HepG2 (cell line): ENCODE results near the gene KHK. TPM values are rescaled to one million over a fixed set of nuclear protein-coding genes. Genes with fewer than 3 reads are reported as not detected.

ENCODE experiments used
- ARHGAP35 ChIP-seq: sonication (generic); formaldehyde crosslinking; IDR thresholded peaks from 2 replicates; pipeline ENCODE4 v1.9.0; 2022; ENCODE audit warnings: mild to moderate bottlenecking, inconsistent platforms, moderate library complexity, missing genetic modification reagents, borderline replicate concordance
- DPF2 ChIP-seq: sonication (generic); formaldehyde crosslinking; IDR thresholded peaks from 2 replicates; pipeline ENCODE4 v1.4.0; 2020; ENCODE audit warnings: mild to moderate bottlenecking, low read depth, missing genetic modification reagents, borderline replicate concordance
- ERF ChIP-seq: IDR thresholded peaks from 2 replicates; pipeline ENCODE4 v1.6.1; 2018; ENCODE audit warnings: missing biosample characterization, missing genetic modification reagents
- FLYWCH1 ChIP-seq: sonication (generic); formaldehyde crosslinking; IDR thresholded peaks from 2 replicates; pipeline ENCODE4 v1.8.1; 2023; ENCODE audit warnings: mild to moderate bottlenecking, missing genetic modification reagents
- KAT7 ChIP-seq: IDR thresholded peaks from 2 replicates; pipeline ENCODE4 v1.6.1; 2018; ENCODE audit warnings: borderline replicate concordance, missing compliant biosample characterization
- KDM1A ChIP-seq: IDR thresholded peaks from 2 replicates; pipeline ENCODE4 v1.6.1; 2016; ENCODE audit warnings: missing compliant biosample characterization
- MAZ ChIP-seq, 2 experiments: sonication (generic) in 1 of 2; formaldehyde crosslinking in 1 of 2; IDR thresholded peaks; 2 replicates each; pipeline versions ENCODE4 v1.5.0 to v1.6.1; 2012 to 2020; ENCODE audit warnings: low read depth in 2 of 2, mild to moderate bottlenecking in 2 of 2, borderline replicate concordance in 1 of 2, improper control_type of control experiment in 1 of 2, low read length in 1 of 2, missing genetic modification reagents in 1 of 2, moderate library complexity in 1 of 2
- MBNL3 ChIP-seq: fragments of 250-450 bp; sonication (Bioruptor Pico); conservative IDR thresholded peaks from 2 replicates; pipeline ENCODE4 v1.8.0; 2022; ENCODE audit warnings: mild to moderate bottlenecking, inconsistent platforms
- MTA1 ChIP-seq: sonication (generic); formaldehyde crosslinking; IDR thresholded peaks from 2 replicates; pipeline ENCODE4 v1.4.0; 2020; ENCODE audit warnings: missing genetic modification reagents, mild to moderate bottlenecking, borderline replicate concordance
- NFE2L1 ChIP-seq: sonication (generic); formaldehyde crosslinking; IDR thresholded peaks from 2 replicates; pipeline ENCODE4 v1.4.0; 2020; ENCODE audit warnings: missing genetic modification reagents, mild to moderate bottlenecking, borderline replicate concordance
- POLR2AphosphoS5 ChIP-seq: IDR thresholded peaks from 2 replicates; pipeline ENCODE4 v1.6.1; 2012; ENCODE audit warnings: low read depth, low read length
- PPARG ChIP-seq: conservative IDR thresholded peaks from 2 replicates; pipeline ENCODE4 v1.6.1; 2016; ENCODE audit warnings: missing biosample characterization, missing genetic modification reagents
- RBM22 ChIP-seq: fragments of 200-400 bp; formaldehyde crosslinking; optimal IDR thresholded peaks from 2 replicates; pipeline ENCODE3; 2017; ENCODE audit warnings: mild to moderate bottlenecking, low read length, moderate library complexity
- SMYD3 ChIP-seq: sonication (generic); formaldehyde crosslinking; IDR thresholded peaks from 2 replicates; pipeline ENCODE4 v1.8.1; 2023; ENCODE audit warnings: mild to moderate bottlenecking, missing genetic modification reagents
- SOX13 ChIP-seq, 3 experiments: fragments of 450-650 bp in 1 of 3; sonication (generic) in 1 of 3; formaldehyde crosslinking in 1 of 3; IDR thresholded peaks in 2 of 3; conservative IDR thresholded peaks in 1 of 3; 2 replicates each; pipeline versions ENCODE4 v1.5.0 to v1.6.1; 2016 to 2020; ENCODE audit warnings: antibody characterized with exemption in 1 of 3, mild to moderate bottlenecking in 1 of 3, missing compliant biosample characterization in 1 of 3, missing genetic modification reagents in 1 of 3, moderate library complexity in 1 of 3
- STAG1 ChIP-seq: sonication (generic); formaldehyde crosslinking; IDR thresholded peaks from 2 replicates; pipeline ENCODE4 v1.4.0; 2020; ENCODE audit warnings: missing genetic modification reagents
- TBX2 ChIP-seq: sonication (generic); formaldehyde crosslinking; IDR thresholded peaks from 2 replicates; pipeline ENCODE4 v1.5.0; 2020; ENCODE audit warnings: missing genetic modification reagents, mild to moderate bottlenecking, borderline replicate concordance
- ZBTB4 ChIP-seq: sonication (generic); formaldehyde crosslinking; IDR thresholded peaks from 2 replicates; pipeline ENCODE4 v1.4.0; 2020; ENCODE audit warnings: missing genetic modification reagents, mild to moderate bottlenecking, borderline replicate concordance
- ZNF263 ChIP-seq: sonication (generic); formaldehyde crosslinking; IDR thresholded peaks from 2 replicates; pipeline ENCODE4 v1.4.0; 2020; ENCODE audit warnings: missing genetic modification reagents
- ZNF446 ChIP-seq: sonication (generic); formaldehyde crosslinking; IDR thresholded peaks from 2 replicates; pipeline ENCODE4 v1.5.0; 2020; ENCODE audit warnings: mild to moderate bottlenecking, missing genetic modification reagents
- ZNF510 ChIP-seq: sonication (generic); formaldehyde crosslinking; IDR thresholded peaks from 2 replicates; pipeline ENCODE4 v1.4.0; 2020; ENCODE audit warnings: low read depth, mild to moderate bottlenecking, missing genetic modification reagents
- ZNF513 ChIP-seq: sonication (generic); formaldehyde crosslinking; conservative IDR thresholded peaks from 2 replicates; pipeline ENCODE4 v1.5.0; 2020; ENCODE audit warnings: missing genetic modification reagents
- ZNF703 ChIP-seq: sonication (generic); formaldehyde crosslinking; IDR thresholded peaks from 2 replicates; pipeline ENCODE4 v1.5.1; 2020; ENCODE audit warnings: missing genetic modification reagents, mild to moderate bottlenecking, moderate library complexity, borderline replicate concordance
- ZSCAN22 ChIP-seq: sonication (generic); formaldehyde crosslinking; IDR thresholded peaks from 2 replicates; pipeline ENCODE4 v1.4.0; 2020; ENCODE audit warnings: mild to moderate bottlenecking, missing genetic modification reagents
- polyA plus RNA-seq, 8 experiments: library from polyadenylated mRNA; depleted of rRNA in 3 of 8; stranded (reverse) in 7 of 8; unstranded in 1 of 8; fragments of >200 nt; fragmentation: Illumina TruSeq in 4 of 8; extraction: Trizol in 4 of 8; gene quantifications; 2 replicates each; pipeline versions ENCODE4 v1.2.1 to v1.2.3, GENCODE V29; 2011 to 2016; ENCODE audit warnings: low read depth in 4 of 8, missing spikeins in 1 of 8, mixed read lengths in 1 of 8; ENCODE audit not compliant: insufficient read depth in 1 of 8
- total RNA-seq, 5 experiments: library from RNA; depleted of rRNA; stranded (reverse); fragments of >200 nt; fragmentation: Illumina TruSeq; extraction: Trizol; gene quantifications; 2 replicates each; pipeline ENCODE4 v1.2.3, GENCODE V29; 2016; ENCODE audit warnings: low read depth in 1 of 5

KHK gene
- total and polyA plus RNA-seq, 2 of the 13 experiments (the other 11 are each of a cell fraction or from before 2014, with no cell fraction given), result 40.9 to 99.2 TPM

- TF ChIP-seq RBM22 (no peak), POLR2AphosphoS5 (peak; percentile 36; the same call in 1 of the 2 replicates), MAZ (IDR thresholded peaks at IDR 0.05; ENCODE audit: borderline replicate concordance, low read depth, low read length) (no peak), MAZ (CRISPR knock-in tag; IDR thresholded peaks at IDR 0.05; ENCODE audit: low read depth) (no peak; the same call in 1 of the 2 replicates), ZNF510 (CRISPR knock-in tag) (no peak), STAG1 (CRISPR knock-in tag) (0 out of 2 replicates have a peak, but pooled peaks have one; percentile 19), NFE2L1 (no peak), SOX13 (IDR thresholded peaks at IDR 0.05) (no peak), SOX13 (CRISPR knock-in tag; conservative IDR thresholded peaks at IDR 0.05 in 1 of 2, IDR thresholded peaks at IDR 0.05 in 1 of 2) (no peak), ARHGAP35 (CRISPR knock-in tag) (no peak), ZNF263 (CRISPR knock-in tag) (no peak), ZNF446 (CRISPR knock-in tag) (no peak), ZNF513 (CRISPR knock-in tag) (no peak), MBNL3 (CRISPR knock-in tag) (no peak), ZBTB4 (CRISPR knock-in tag) (no peak; the same call in 1 of the 2 replicates), FLYWCH1 (CRISPR knock-in tag) (no peak), KAT7 (CRISPR knock-in tag) (0 out of 2 replicates have a peak, but pooled peaks have one; percentile 6), KDM1A (CRISPR knock-in tag) (no peak), SMYD3 (CRISPR knock-in tag) (no peak), ZSCAN22 (CRISPR knock-in tag) (no peak), ZNF703 (CRISPR knock-in tag) (no peak), MTA1 (CRISPR knock-in tag) (no peak), DPF2 (CRISPR knock-in tag) (0 out of 2 replicates have a peak, but pooled peaks have one; percentile 14), PPARG (CRISPR knock-in tag) (no peak), TBX2 (no peak), ERF (CRISPR knock-in tag) (0 out of 2 replicates have a peak, but pooled peaks have one; percentile 13)
Observed at GRCh38 chr2:27091746-27092695, 5.4 kb downstream of the KHK start (continued).
